HepG2 (cell line): ENCODE results near the gene RSF1. TPM values are rescaled to one million over a fixed set of nuclear protein-coding genes. Genes with fewer than 3 reads are reported as not detected.

Source experiments
- ATAC-seq: fragments of 200-7000 bp; cut with Tn5 transposase; 3 replicates; pipeline ENCODE4 v1.9.1; 2020; ENCODE audit warnings: mild to moderate bottlenecking, moderate library complexity
- BruUV-seq: library from RNA; stranded (reverse); fragments of 400-500 nt; replicated peaks from 2 replicates; lab custom pipeline; 2021; lab: Mats Ljungman, UMichigan
- CTCF ChIA-PET: fragments of 300-600 bp; formaldehyde crosslinking; extraction: SDS; loops from one replicate; lab custom pipeline; 2021; ENCODE audit warnings: low total read pairs, inconsistent platforms, low intra/inter-chr PET ratio; lab: Yijun Ruan, JAX
- POLR2A ChIA-PET: fragments of 350-600 bp; sonication (Branson Sonifier 250); formaldehyde crosslinking; loops from one replicate; lab custom pipeline; 2020; ENCODE audit warnings: antibody characterized with exemption, inconsistent platforms; lab: Yijun Ruan, JAX
- DNase-seq: peaks from one replicate; pipeline ENCODE4 v3.0.0-alpha.2; 2015; ENCODE audit warnings: low spot score
- FAIRE-seq: peaks from 3 replicates; lab custom pipeline; 2011; peaks lifted over from hg19 to GRCh38; lab: Jason Lieb, UNC
- H2AFZ ChIP-seq: one replicate; pipeline ENCODE4 v1.6.1; 2011; ENCODE audit warnings: low read length, inconsistent platforms
- H3K27ac ChIP-seq: fragments of 300-600 bp; 3 replicates; pipeline ENCODE4 v1.8.0; 2011; ENCODE audit warnings: mixed run types, mild to moderate bottlenecking, mixed read lengths, low read length, inconsistent platforms; ENCODE audit not compliant: insufficient read depth; ENCODE audit errors: extremely low read length
- H3K27me3 ChIP-seq, 2 experiments: fragments of 200-600 bp in 1 of 2; 2 replicates in 1 of 2; 3 replicates in 1 of 2; pipeline versions ENCODE4 v1.6.0 to v1.8.0; 2011; ENCODE audit warnings: low read length in 2 of 2, mild to moderate bottlenecking in 2 of 2, moderate library complexity in 2 of 2, inconsistent platforms in 1 of 2; ENCODE audit not compliant: insufficient read depth in 2 of 2, control insufficient read depth in 1 of 2
- H3K36me3 ChIP-seq, 2 experiments: fragments of 200-600 bp in 1 of 2; replicated peaks in 1 of 2; 2 replicates in 1 of 2; 3 replicates in 1 of 2; pipeline versions ENCODE4 v1.5.1 to v1.8.0; 2011; ENCODE audit warnings: low read length in 2 of 2, inconsistent platforms in 1 of 2; ENCODE audit not compliant: insufficient read depth in 2 of 2, control insufficient read depth in 1 of 2
- H3K4me1 ChIP-seq: 2 replicates; pipeline ENCODE4 v1.5.1; 2012; ENCODE audit warnings: low read length, inconsistent platforms; ENCODE audit not compliant: insufficient read depth
- H3K4me2 ChIP-seq: 2 replicates; pipeline ENCODE4 v1.6.0; 2011; ENCODE audit warnings: low read depth, low read length, inconsistent platforms
- H3K4me3 ChIP-seq, 3 experiments: fragments of 200-600 bp in 1 of 3; sonication (generic), shearing (Covaris generic) in 1 of 3; replicated peaks in 1 of 3; 2 replicates each; pipeline ENCODE4 v1.5.1; 2011 to 2016; ENCODE audit warnings: low read length in 3 of 3, inconsistent platforms in 2 of 3, low read depth in 2 of 3, mild to moderate bottlenecking in 2 of 3, control low read depth in 1 of 3, mixed read lengths in 1 of 3; ENCODE audit not compliant: insufficient read depth in 1 of 3
- H3K79me2 ChIP-seq: one replicate; pipeline ENCODE4 v1.6.1; 2011; ENCODE audit warnings: low read length, inconsistent platforms; ENCODE audit not compliant: insufficient read depth
- H3K9ac ChIP-seq: 2 replicates; pipeline ENCODE4 v1.6.0; 2011; ENCODE audit warnings: mild to moderate bottlenecking, low read depth, low read length, inconsistent platforms; ENCODE audit not compliant: insufficient read depth
- H3K9me3 ChIP-seq: 2 replicates; pipeline ENCODE4 v1.5.1; 2012; ENCODE audit warnings: mild to moderate bottlenecking, low read length
- H4K20me1 ChIP-seq: 2 replicates; pipeline ENCODE4 v1.6.0; 2011; ENCODE audit warnings: inconsistent platforms, mild to moderate bottlenecking, low read length, moderate library complexity; ENCODE audit not compliant: insufficient read depth
- FOXA1 ChIP-seq, 2 experiments: fragments of 450-650 bp in 1 of 2; sonication (generic) in 1 of 2; formaldehyde crosslinking in 1 of 2; IDR thresholded peaks; 2 replicates each; pipeline versions ENCODE4 v1.4.0 to v1.6.1; 2016 to 2020; ENCODE audit warnings: missing genetic modification reagents in 1 of 2
- IKZF4 ChIP-seq: sonication (generic); formaldehyde crosslinking; IDR thresholded peaks from 2 replicates; pipeline ENCODE4 v1.5.1; 2020; ENCODE audit warnings: borderline replicate concordance, mild to moderate bottlenecking, low read depth, missing genetic modification reagents; ENCODE audit errors: not compliant biosample characterization
- MAZ ChIP-seq, 2 experiments: sonication (generic) in 1 of 2; formaldehyde crosslinking in 1 of 2; IDR thresholded peaks; 2 replicates each; pipeline versions ENCODE4 v1.5.0 to v1.6.1; 2012 to 2020; ENCODE audit warnings: low read depth in 2 of 2, mild to moderate bottlenecking in 2 of 2, borderline replicate concordance in 1 of 2, improper control_type of control experiment in 1 of 2, low read length in 1 of 2, missing genetic modification reagents in 1 of 2, moderate library complexity in 1 of 2
- PHF20 ChIP-seq: sonication (generic); formaldehyde crosslinking; IDR thresholded peaks from 2 replicates; pipeline ENCODE4 v1.5.0; 2020; ENCODE audit warnings: mild to moderate bottlenecking, missing genetic modification reagents
- POLR2A ChIP-seq, 2 experiments: IDR thresholded peaks; 2 replicates each; pipeline ENCODE4 v1.6.1; 2011; ENCODE audit warnings: low read depth in 2 of 2, low read length in 2 of 2, mild to moderate bottlenecking in 1 of 2, moderate library complexity in 1 of 2; ENCODE audit not compliant: insufficient read depth in 1 of 2
- RELA ChIP-seq: sonication (generic); formaldehyde crosslinking; IDR thresholded peaks from 2 replicates; pipeline ENCODE4 v1.4.0; 2020; ENCODE audit warnings: missing genetic modification reagents
- SIX4 ChIP-seq: sonication (generic); formaldehyde crosslinking; IDR thresholded peaks from 2 replicates; pipeline ENCODE4 v1.4.0; 2020; ENCODE audit warnings: missing genetic modification reagents
- TOE1 ChIP-seq: sonication (generic); formaldehyde crosslinking; IDR thresholded peaks from 2 replicates; pipeline ENCODE4 v1.4.0; 2020; ENCODE audit warnings: mild to moderate bottlenecking, missing genetic modification reagents
- TP53 ChIP-seq: sonication (generic); formaldehyde crosslinking; conservative IDR thresholded peaks from 2 replicates; pipeline ENCODE4 v1.4.0; 2020; ENCODE audit warnings: missing genetic modification reagents
- ZNF235 ChIP-seq: sonication (generic); formaldehyde crosslinking; IDR thresholded peaks from 2 replicates; pipeline ENCODE4 v1.8.1; 2023; ENCODE audit warnings: mild to moderate bottlenecking, missing genetic modification reagents, borderline replicate concordance
- ZNF747 ChIP-seq: sonication (generic); formaldehyde crosslinking; IDR thresholded peaks from 2 replicates; pipeline ENCODE4 v1.8.1; 2023; ENCODE audit warnings: missing genetic modification reagents, mild to moderate bottlenecking, borderline replicate concordance
- WGBS: methylation state at CpG from one replicate; pipeline ENCODE4 v1.1.6; 2017; ENCODE audit warnings: low lambda C conversion rate; 5-methylcytosine and 5-hydroxymethylcytosine counted together
- in situ Hi-C: cut with HindIII; loops from 2 replicates; pipeline ENCODE4 v1.10.0; 2017; ENCODE audit warnings: low pct_unique_long_range_greater_than_20kb; ENCODE audit not compliant: extremely low pct_ligation_motif_present
- intact Hi-C: fragments of 100-400 bp; cut with micrococcal nuclease; formaldehyde crosslinking; loops from one replicate; pipeline ENCODE4 v1.10.0; 2022; ENCODE audit not compliant: unreplicated experiment
- polyA plus RNA-seq, 8 experiments: library from polyadenylated mRNA; depleted of rRNA in 3 of 8; stranded (reverse) in 7 of 8; unstranded in 1 of 8; fragments of >200 nt; fragmentation: Illumina TruSeq in 4 of 8; extraction: Trizol in 4 of 8; gene quantifications; 2 replicates each; pipeline versions ENCODE4 v1.2.1 to v1.2.3, GENCODE V29; 2011 to 2016; ENCODE audit warnings: low read depth in 4 of 8, missing spikeins in 1 of 8, mixed read lengths in 1 of 8; ENCODE audit not compliant: insufficient read depth in 1 of 8
- total RNA-seq, 5 experiments: library from RNA; depleted of rRNA; stranded (reverse); fragments of >200 nt; fragmentation: Illumina TruSeq; extraction: Trizol; gene quantifications; 2 replicates each; pipeline ENCODE4 v1.2.3, GENCODE V29; 2016; ENCODE audit warnings: low read depth in 1 of 5
- TF ChIP-seq, protein P1 (sequence below), 2 experiments: sonication (generic) in 1 of 2; formaldehyde crosslinking in 1 of 2; IDR thresholded peaks; 2 replicates each; pipeline versions ENCODE4 v1.6.1 to v1.9.0; 2014 to 2022; ENCODE audit warnings: antibody characterized with exemption in 1 of 2, borderline replicate concordance in 1 of 2, inconsistent platforms in 1 of 2, low read depth in 1 of 2, missing genetic modification reagents in 1 of 2
- TF ChIP-seq, protein P2 (sequence below): sonication (generic); formaldehyde crosslinking; IDR thresholded peaks from 2 replicates; pipeline ENCODE4 v1.8.1; 2023; ENCODE audit warnings: mild to moderate bottlenecking, missing genetic modification reagents, borderline replicate concordance
- TF ChIP-seq, protein P3 (sequence below): sonication (generic); formaldehyde crosslinking; IDR thresholded peaks from 2 replicates; pipeline ENCODE4 v1.4.0; 2020; ENCODE audit warnings: missing genetic modification reagents

RSF1 gene
- total and polyA plus RNA-seq, 2 of the 13 experiments (the other 11 are each of a cell fraction or from before 2014, with no cell fraction given) = 15.5 to 33.1 TPM

DNA sequence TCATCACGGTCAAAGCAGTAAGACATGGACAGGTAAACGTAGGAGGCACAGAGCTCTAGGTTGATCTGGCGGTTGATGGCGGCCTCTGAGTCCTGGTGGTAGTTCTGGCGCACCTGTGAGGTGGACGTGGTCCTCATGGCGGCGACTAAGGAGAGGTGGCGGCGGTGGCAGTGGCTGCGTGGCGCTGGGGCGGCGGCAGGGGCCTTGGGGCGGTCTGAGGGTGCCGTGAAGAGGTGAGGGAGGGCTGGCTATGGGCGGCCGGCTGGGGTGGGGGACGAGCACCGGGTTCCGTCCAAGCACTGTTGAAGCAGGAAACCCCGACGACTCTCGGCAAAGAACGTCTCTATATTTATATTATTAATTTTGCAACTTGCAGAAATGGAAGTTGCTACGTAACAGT is 85.6 kb downstream of the RSF1 start:
- no TSS peak for BruUV-seq
- Histone ChIP-seq H3K4me2 (no peak overlapping the region), H4K20me1 (no peaks in the 10 kb centered on the region), H3K4me1 (peaks cover 15% of the 10 kb centered on the region), H3K9me3 (peaks cover 19% of the 10 kb centered on the region), H3K79me2 (no peaks in the 10 kb centered on the region), H3K36me3 (peaks cover 4 to 22% of the 10 kb centered on the region in 2 experiments; a peak in 4 of 5 replicates), H3K27me3 (no peaks in the 10 kb centered on the region), H3K4me3 (no peak overlapping the region), H2AFZ (no peak overlapping the region), H3K27ac (no peak overlapping the region), H3K9ac (no peak overlapping the region)
- WGBS = 98% methylated on average over 26 of the region's 26 CpGs
- FAIRE-seq = no peak
- ATAC-seq = no peak
- TF ChIP-seq, protein P1, sequence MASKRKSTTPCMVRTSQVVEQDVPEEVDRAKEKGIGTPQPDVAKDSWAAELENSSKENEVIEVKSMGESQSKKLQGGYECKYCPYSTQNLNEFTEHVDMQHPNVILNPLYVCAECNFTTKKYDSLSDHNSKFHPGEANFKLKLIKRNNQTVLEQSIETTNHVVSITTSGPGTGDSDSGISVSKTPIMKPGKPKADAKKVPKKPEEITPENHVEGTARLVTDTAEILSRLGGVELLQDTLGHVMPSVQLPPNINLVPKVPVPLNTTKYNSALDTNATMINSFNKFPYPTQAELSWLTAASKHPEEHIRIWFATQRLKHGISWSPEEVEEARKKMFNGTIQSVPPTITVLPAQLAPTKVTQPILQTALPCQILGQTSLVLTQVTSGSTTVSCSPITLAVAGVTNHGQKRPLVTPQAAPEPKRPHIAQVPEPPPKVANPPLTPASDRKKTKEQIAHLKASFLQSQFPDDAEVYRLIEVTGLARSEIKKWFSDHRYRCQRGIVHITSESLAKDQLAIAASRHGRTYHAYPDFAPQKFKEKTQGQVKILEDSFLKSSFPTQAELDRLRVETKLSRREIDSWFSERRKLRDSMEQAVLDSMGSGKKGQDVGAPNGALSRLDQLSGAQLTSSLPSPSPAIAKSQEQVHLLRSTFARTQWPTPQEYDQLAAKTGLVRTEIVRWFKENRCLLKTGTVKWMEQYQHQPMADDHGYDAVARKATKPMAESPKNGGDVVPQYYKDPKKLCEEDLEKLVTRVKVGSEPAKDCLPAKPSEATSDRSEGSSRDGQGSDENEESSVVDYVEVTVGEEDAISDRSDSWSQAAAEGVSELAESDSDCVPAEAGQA (IDR thresholded peaks at IDR 0.05; ENCODE audit: low read depth) = no peak
- TF ChIP-seq, protein P1 (CRISPR knock-in tag; IDR thresholded peaks at IDR 0.05; ENCODE audit: borderline replicate concordance) = no peak
- TF ChIP-seq ZNF747 (CRISPR knock-in tag) (no peak), TOE1 (CRISPR knock-in tag) (no peak), FOXA1 (IDR thresholded peaks at IDR 0.05) (no peak), FOXA1 (CRISPR knock-in tag; IDR thresholded peaks at IDR 0.05) (no peak), TP53 (CRISPR knock-in tag) (no peak), ZNF235 (CRISPR knock-in tag) (no peak), PHF20 (no peak), MAZ (IDR thresholded peaks at IDR 0.05; ENCODE audit: borderline replicate concordance, low read depth, low read length) (no peak), MAZ (CRISPR knock-in tag; IDR thresholded peaks at IDR 0.05; ENCODE audit: low read depth) (no peak), IKZF4 (CRISPR knock-in tag) (no peak), SIX4 (CRISPR knock-in tag) (no peak), RELA (CRISPR knock-in tag) (no peak), POLR2A (IDR thresholded peaks at IDR 0.05; ENCODE audit: insufficient read depth in 1 of 2, low read depth in 2 of 2, low read length in 2 of 2) (no peak)
- TF ChIP-seq, protein P2, sequence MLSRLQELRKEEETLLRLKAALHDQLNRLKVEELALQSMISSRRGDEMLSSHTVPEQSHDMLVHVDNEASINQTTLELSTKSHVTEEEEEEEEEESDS (CRISPR knock-in tag) = no peak
- TF ChIP-seq, protein P3, sequence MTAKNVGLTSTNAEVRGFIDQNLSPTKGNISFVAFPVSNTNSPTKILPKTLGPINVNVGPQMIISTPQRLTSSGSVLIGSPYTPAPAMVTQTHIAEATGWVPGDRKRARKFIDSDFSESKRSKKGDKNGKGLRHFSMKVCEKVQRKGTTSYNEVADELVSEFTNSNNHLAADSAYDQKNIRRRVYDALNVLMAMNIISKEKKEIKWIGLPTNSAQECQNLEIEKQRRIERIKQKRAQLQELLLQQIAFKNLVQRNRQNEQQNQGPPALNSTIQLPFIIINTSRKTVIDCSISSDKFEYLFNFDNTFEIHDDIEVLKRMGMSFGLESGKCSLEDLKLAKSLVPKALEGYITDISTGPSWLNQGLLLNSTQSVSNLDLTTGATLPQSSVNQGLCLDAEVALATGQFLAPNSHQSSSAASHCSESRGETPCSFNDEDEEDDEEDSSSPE (CRISPR knock-in tag) = no peak
- no peak for DNase-seq
- POLR2A ChIA-PET = no interaction called here
- in situ Hi-C loops (no loop called here), intact Hi-C loops (no loop called here)
- CTCF ChIA-PET = no interaction called here
